B cell (primary cell): ENCODE data around the gene AK1. TPM values are rescaled to one million over a fixed set of nuclear protein-coding genes. Genes with fewer than 3 reads are reported as not detected.

Experiments
- ATAC-seq: fragments of 200-7000 bp; cut with Tn5 transposase; one replicate; pipeline ENCODE4 v1.10.0; 2021; ENCODE audit warnings: low read depth, mild to moderate bottlenecking, moderate number of reproducible peaks, moderate library complexity
- CTCF ChIA-PET: fragments of 350-600 bp; sonication (Branson Sonifier 250); formaldehyde crosslinking; loops from one replicate; lab custom pipeline; 2021; ENCODE audit warnings: antibody characterized with exemption, inconsistent platforms; lab: Charles Lee
- POLR2A ChIA-PET: fragments of 350-600 bp; sonication (Branson Sonifier 250); formaldehyde crosslinking; loops from one replicate; lab custom pipeline; 2021; ENCODE audit warnings: antibody characterized with exemption; lab: Charles Lee
- DNase-seq: peaks from one replicate; pipeline ENCODE4 v3.0.0; 2013
- H2AFZ ChIP-seq: 2 replicates; pipeline ENCODE4 v1.6.1; 2012; ENCODE audit warnings: mild to moderate bottlenecking, low read depth, low read length; ENCODE audit not compliant: insufficient read depth, poor library complexity, severe bottlenecking
- H3K27ac ChIP-seq, 2 donors: 1 replicate in 1 of 2; 2 replicates in 1 of 2; pipeline ENCODE4 v1.5.1; 2012 to 2013; ENCODE audit warnings: low read length in 2 of 2, mild to moderate bottlenecking in 2 of 2, moderate library complexity in 1 of 2
- H3K27me3 ChIP-seq, 4 experiments: fragments of 200-600 bp in 1 of 4; sonication (generic) in 1 of 4; replicated peaks in 1 of 4; 1 replicate in 2 of 4; 2 replicates in 2 of 4; pipeline versions ENCODE4 v1.6.1 to v1.7.0; 2013 to 2016; ENCODE audit warnings: low read length in 3 of 4, mild to moderate bottlenecking in 2 of 4, mixed read lengths in 1 of 4, moderate library complexity in 1 of 4; ENCODE audit not compliant: insufficient read depth in 4 of 4, control insufficient read depth in 3 of 4; ENCODE audit errors: control extremely low read depth in 1 of 4
- H3K36me3 ChIP-seq, 2 experiments: replicated peaks in 1 of 2; 1 replicate in 1 of 2; 2 replicates in 1 of 2; pipeline versions ENCODE4 v1.6.1 to v1.7.1; 2013; ENCODE audit warnings: low read length in 1 of 2; ENCODE audit not compliant: insufficient read depth in 2 of 2, control insufficient read depth in 1 of 2; ENCODE audit errors: control extremely low read depth in 1 of 2, extremely low read depth in 1 of 2
- H3K4me1 ChIP-seq, 2 donors: fragments of 200-600 bp in 1 of 2; sonication (generic) in 1 of 2; 1 replicate in 1 of 2; 2 replicates in 1 of 2; pipeline versions ENCODE4 v1.5.1 to v1.6.1; 2013 to 2017; ENCODE audit warnings: low read length in 2 of 2; ENCODE audit not compliant: control insufficient read depth in 2 of 2, insufficient read depth in 2 of 2
- H3K4me2 ChIP-seq: replicated peaks from 2 replicates; pipeline ENCODE3; 2012; ENCODE audit warnings: mild to moderate bottlenecking, low read depth, low read length; ENCODE audit not compliant: poor library complexity, severe bottlenecking
- H3K4me3 ChIP-seq, 5 experiments: fragments of 200-600 bp in 1 of 5; sonication (generic) in 1 of 5; 1 replicate in 3 of 5; 2 replicates in 2 of 5; pipeline versions ENCODE4 v1.5.1 to v1.7.0; 2011 to 2016; ENCODE audit warnings: low read length in 4 of 5, mild to moderate bottlenecking in 4 of 5, low read depth in 2 of 5, control low read depth in 1 of 5, moderate library complexity in 1 of 5; ENCODE audit not compliant: insufficient read depth in 1 of 5; ENCODE audit errors: control extremely low read depth in 1 of 5, extremely low read depth in 1 of 5
- H3K79me2 ChIP-seq: fragments of 200-600 bp; sonication (generic); one replicate; pipeline ENCODE4 v1.6.0; 2016; ENCODE audit warnings: low read length; ENCODE audit not compliant: control insufficient read depth, insufficient read depth
- H3K9ac ChIP-seq: fragments of 200-600 bp; sonication (generic); 2 replicates; pipeline ENCODE4 v1.6.1; 2017; ENCODE audit warnings: mild to moderate bottlenecking, low read length, moderate library complexity
- H3K9me3 ChIP-seq, 3 donors: one replicate each; pipeline versions ENCODE4 v1.6.1 to v1.7.1; 2013; ENCODE audit warnings: low read length in 2 of 3; ENCODE audit not compliant: control insufficient read depth in 2 of 3, insufficient read depth in 1 of 3; ENCODE audit errors: control extremely low read depth in 1 of 3
- H4K20me1 ChIP-seq: 2 replicates; pipeline ENCODE4 v1.6.0; 2012; ENCODE audit warnings: mild to moderate bottlenecking, low read length; ENCODE audit not compliant: insufficient read depth, control insufficient read depth, poor library complexity, severe bottlenecking
- H3K27ac Mint-ChIP-seq: one replicate; pipeline ENCODE4 v1.8.0; 2021; ENCODE audit warnings: mixed read lengths
- H3K27me3 Mint-ChIP-seq: one replicate; pipeline ENCODE4 v1.8.0; 2021; ENCODE audit warnings: mixed read lengths
- H3K4me1 Mint-ChIP-seq: one replicate; pipeline ENCODE4 v1.8.0; 2021; ENCODE audit warnings: mixed read lengths
- H3K4me3 Mint-ChIP-seq: one replicate; pipeline ENCODE4 v1.8.0; 2021; ENCODE audit warnings: mixed read lengths
- H3K9me3 Mint-ChIP-seq: one replicate; pipeline ENCODE4 v1.8.0; 2022; ENCODE audit warnings: mixed read lengths; ENCODE audit not compliant: insufficient read depth
- EZH2 ChIP-seq: IDR thresholded peaks from 2 replicates; pipeline ENCODE4 v1.6.1; 2012; ENCODE audit warnings: borderline replicate concordance, low read depth, mild to moderate bottlenecking, moderate library complexity, low read length; ENCODE audit not compliant: insufficient read depth, poor library complexity, severe bottlenecking
- WGBS: methylation state at CpG from one replicate; pipeline ENCODE4 v1.1.5; 2013; ENCODE audit warnings: missing lambda C conversion rate; ENCODE audit not compliant: insufficient coverage; 5-methylcytosine and 5-hydroxymethylcytosine counted together
- intact Hi-C: fragments of 100-400 bp; cut with micrococcal nuclease; formaldehyde crosslinking; loops from one replicate; pipeline ENCODE4 v1.10.0; 2022
- polyA plus RNA-seq: library from polyadenylated mRNA; depleted of rRNA; stranded (reverse); fragments of >200 nt; gene quantifications from 2 replicates; pipeline ENCODE4 v1.2.3, GENCODE V29; 2012
- total RNA-seq, 2 donors: library from RNA; stranded (reverse); fragments of 120-200 nt in 1 of 2; gene quantifications; 1 replicate in 1 of 2; 2 replicates in 1 of 2; pipeline versions ENCODE4 v1.2.3 to v1.2.4, GENCODE V29; 2013 to 2022
- TF ChIP-seq, protein P1 (sequence below): fragments of 200-600 bp; IDR thresholded peaks from one replicate; pipeline ENCODE4 v1.8.0; 2022; ENCODE audit warnings: antibody characterized with exemption, mild to moderate bottlenecking

Gene AK1
- total and polyA plus RNA-seq, 2 donors (not counting 1 experiment from before 2014, with no cell fraction given) = 28.0 to 31.8 TPM

DNA sequence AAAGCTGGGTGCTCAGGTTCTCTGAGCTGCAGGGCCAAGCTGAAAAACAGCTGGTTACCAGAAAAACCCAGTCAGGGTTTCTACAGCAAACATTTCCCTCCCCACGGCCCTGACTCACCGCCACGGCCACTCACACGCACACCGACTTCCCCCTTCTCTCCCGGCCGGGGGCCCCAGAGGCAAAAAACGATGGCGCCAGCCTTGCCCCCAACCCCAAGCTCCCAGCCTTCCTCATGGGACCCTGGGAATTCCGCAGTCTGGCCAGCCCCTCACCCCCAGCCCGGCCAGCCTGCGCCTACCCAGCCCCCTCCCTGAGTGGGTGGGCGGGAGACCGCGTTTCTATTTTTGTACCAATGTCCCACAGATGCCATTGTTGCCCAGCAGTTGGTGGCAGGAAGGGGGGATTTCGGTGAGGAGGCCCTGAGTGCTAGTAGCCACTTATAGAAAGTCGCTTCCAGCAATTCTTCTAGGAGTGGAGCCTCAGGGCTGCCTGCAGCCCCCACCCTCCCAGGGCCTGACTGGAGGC, 41.4 kb downstream of the AK1 start:
- ChIA-PET POLR2A (no interaction called here), CTCF (interaction anchor here (1.3 kb wide), 2 partner anchors 29 to 33 kb away, joined by 3 read pairs; no protein-coding TSS in a partner anchor)
- H3K36me3 ChIP-seq = no peaks in the 10 kb centered on the region
- H3K4me2 ChIP-seq = peak overlapping the region; percentile 33
- no peak overlapping the region for H3K27ac ChIP-seq
- ATAC-seq (peak; percentile 33), DNase-seq (no peak)
- H3K27me3 ChIP-seq = no peaks in the 10 kb centered on the region
- H3K4me1 ChIP-seq = peaks cover 5 to 12% of the 10 kb centered on the region in 2 donors
- H2AFZ ChIP-seq = no peak overlapping the region
- no peaks in the 10 kb centered on the region for H3K9me3 Mint-ChIP-seq
- intact Hi-C loops = no loop called here
- WGBS = 34% methylated on average over 11 of the region's 17 CpGs
- H3K4me3 ChIP-seq = no peak overlapping the region
- H3K27me3 Mint-ChIP-seq = no peaks in the 10 kb centered on the region
- H3K79me2 ChIP-seq = peaks cover 4% of the 10 kb centered on the region
- H3K9ac ChIP-seq = no peak overlapping the region
- no peak overlapping the region for H3K4me3 Mint-ChIP-seq
- no peaks in the 10 kb centered on the region for H4K20me1 ChIP-seq
- no peaks in the 10 kb centered on the region for H3K9me3 ChIP-seq
- no peak overlapping the region for H3K27ac Mint-ChIP-seq
- TF ChIP-seq EZH2 = no peak
- TF ChIP-seq, protein P1, sequence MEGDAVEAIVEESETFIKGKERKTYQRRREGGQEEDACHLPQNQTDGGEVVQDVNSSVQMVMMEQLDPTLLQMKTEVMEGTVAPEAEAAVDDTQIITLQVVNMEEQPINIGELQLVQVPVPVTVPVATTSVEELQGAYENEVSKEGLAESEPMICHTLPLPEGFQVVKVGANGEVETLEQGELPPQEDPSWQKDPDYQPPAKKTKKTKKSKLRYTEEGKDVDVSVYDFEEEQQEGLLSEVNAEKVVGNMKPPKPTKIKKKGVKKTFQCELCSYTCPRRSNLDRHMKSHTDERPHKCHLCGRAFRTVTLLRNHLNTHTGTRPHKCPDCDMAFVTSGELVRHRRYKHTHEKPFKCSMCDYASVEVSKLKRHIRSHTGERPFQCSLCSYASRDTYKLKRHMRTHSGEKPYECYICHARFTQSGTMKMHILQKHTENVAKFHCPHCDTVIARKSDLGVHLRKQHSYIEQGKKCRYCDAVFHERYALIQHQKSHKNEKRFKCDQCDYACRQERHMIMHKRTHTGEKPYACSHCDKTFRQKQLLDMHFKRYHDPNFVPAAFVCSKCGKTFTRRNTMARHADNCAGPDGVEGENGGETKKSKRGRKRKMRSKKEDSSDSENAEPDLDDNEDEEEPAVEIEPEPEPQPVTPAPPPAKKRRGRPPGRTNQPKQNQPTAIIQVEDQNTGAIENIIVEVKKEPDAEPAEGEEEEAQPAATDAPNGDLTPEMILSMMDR = no peak
- peaks cover 5% of the 10 kb centered on the region for H3K4me1 Mint-ChIP-seq

DNA sequence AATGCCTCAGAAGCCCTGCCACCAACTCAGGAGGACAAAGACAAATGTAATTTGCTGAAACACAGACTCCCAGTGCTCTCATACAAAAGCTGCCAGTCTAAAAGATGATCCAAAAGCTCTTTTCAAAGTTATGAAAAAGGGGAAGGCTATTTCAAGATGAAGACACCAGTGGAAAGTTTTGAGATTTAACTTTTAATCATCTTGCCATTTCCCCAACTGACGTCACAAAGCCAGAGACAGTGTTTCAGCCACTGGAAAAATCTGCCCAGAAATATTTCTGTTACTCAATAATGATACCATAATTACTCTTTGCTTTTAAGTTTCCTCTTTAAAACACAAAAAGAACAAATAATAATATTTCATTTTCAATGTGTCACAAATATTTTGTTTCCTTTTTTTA, 43.9 kb downstream of the AK1 start:
- no peak for ATAC-seq

More for the DNA sequence above, 43.9 kb downstream of the AK1 start:
- Histone ChIP-seq H3K4me3 (no peak overlapping the region), H2AFZ (no peak overlapping the region), H3K4me2 (no peak overlapping the region), H3K9ac (no peak overlapping the region), H4K20me1 (no peaks in the 10 kb centered on the region), H3K36me3 (peaks cover 0 to 2% of the 10 kb centered on the region in 2 experiments), H3K27me3 (no peaks in the 10 kb centered on the region), H3K27ac (no peak overlapping the region), H3K4me1 (peaks cover 5 to 12% of the 10 kb centered on the region in 2 donors), H3K79me2 (peaks cover 4% of the 10 kb centered on the region), H3K9me3 (no peaks in the 10 kb centered on the region)
- no peaks in the 10 kb centered on the region for H3K9me3 Mint-ChIP-seq
- H3K27me3 Mint-ChIP-seq = no peaks in the 10 kb centered on the region
- H3K27ac Mint-ChIP-seq = no peak overlapping the region
- DNase-seq = no peak
- H3K4me1 Mint-ChIP-seq = peaks cover 5% of the 10 kb centered on the region
- intact Hi-C loops = no loop called here
- POLR2A ChIA-PET = interaction anchor here (0.7 kb wide), 2 partner anchors 22 to 82 kb away, joined by 6 to 8 read pairs; no protein-coding TSS in a partner anchor
- no peak overlapping the region for H3K4me3 Mint-ChIP-seq
- CTCF ChIA-PET = interaction anchor here (1.0 to 1.4 kb wide), 2 partner anchors 10 to 99 kb away, joined by 3 read pairs; partner anchors contain the start of gene TOR2A
- no CpG with 5 or more reads among the region's 1 CpG for WGBS
- TF ChIP-seq, protein P1 = no peak
- TF ChIP-seq EZH2 = no peak
